T-helper 17 cell (primary cell): ENCODE data around the gene PLCH2. TPM values are rescaled to one million over a fixed set of nuclear protein-coding genes. Genes with fewer than 3 reads are reported as not detected.

Source experiments
- ATAC-seq: fragments of 150-1000 bp; cut with Tn5 transposase; 2 replicates; pipeline ENCODE4 v1.10.0; 2021; ENCODE audit warnings: mild to moderate bottlenecking, moderate library complexity
- DNase-seq, 3 donors: peaks; one replicate each; pipeline versions ENCODE4 v3.0.0 to v3.0.0-alpha.2; 2020 to 2021
- H3K9me3 ChIP-seq: one replicate; pipeline ENCODE4 v1.7.0; 2013; ENCODE audit warnings: low read length, mild to moderate bottlenecking; ENCODE audit not compliant: control insufficient read depth, poor library complexity, severe bottlenecking
- H3K27ac Mint-ChIP-seq: one replicate; pipeline ENCODE4 v1.8.0; 2022; ENCODE audit warnings: mild to moderate bottlenecking, moderate library complexity, mixed read lengths
- H3K27me3 Mint-ChIP-seq: one replicate; pipeline ENCODE4 v1.8.0; 2022; ENCODE audit warnings: mixed read lengths
- H3K36me3 Mint-ChIP-seq: one replicate; pipeline ENCODE4 v1.8.0; 2022; ENCODE audit warnings: low read depth, mixed read lengths
- H3K4me1 Mint-ChIP-seq: one replicate; pipeline ENCODE4 v1.8.0; 2022; ENCODE audit warnings: mild to moderate bottlenecking, mixed read lengths
- H3K4me3 Mint-ChIP-seq: one replicate; pipeline ENCODE4 v1.8.0; 2022; ENCODE audit warnings: mild to moderate bottlenecking, moderate library complexity, mixed read lengths
- total RNA-seq, 4 donors: library from RNA in 2 of 4; stranded (reverse) in 2 of 4; gene quantifications; one replicate each; pipeline ENCODE4 v1.2.3 and lab custom pipeline; 2022 to 2026

PLCH2 gene
- total RNA-seq, 2 donors from 2014 or later, result 30.0 to 39.3 TPM

DNA sequence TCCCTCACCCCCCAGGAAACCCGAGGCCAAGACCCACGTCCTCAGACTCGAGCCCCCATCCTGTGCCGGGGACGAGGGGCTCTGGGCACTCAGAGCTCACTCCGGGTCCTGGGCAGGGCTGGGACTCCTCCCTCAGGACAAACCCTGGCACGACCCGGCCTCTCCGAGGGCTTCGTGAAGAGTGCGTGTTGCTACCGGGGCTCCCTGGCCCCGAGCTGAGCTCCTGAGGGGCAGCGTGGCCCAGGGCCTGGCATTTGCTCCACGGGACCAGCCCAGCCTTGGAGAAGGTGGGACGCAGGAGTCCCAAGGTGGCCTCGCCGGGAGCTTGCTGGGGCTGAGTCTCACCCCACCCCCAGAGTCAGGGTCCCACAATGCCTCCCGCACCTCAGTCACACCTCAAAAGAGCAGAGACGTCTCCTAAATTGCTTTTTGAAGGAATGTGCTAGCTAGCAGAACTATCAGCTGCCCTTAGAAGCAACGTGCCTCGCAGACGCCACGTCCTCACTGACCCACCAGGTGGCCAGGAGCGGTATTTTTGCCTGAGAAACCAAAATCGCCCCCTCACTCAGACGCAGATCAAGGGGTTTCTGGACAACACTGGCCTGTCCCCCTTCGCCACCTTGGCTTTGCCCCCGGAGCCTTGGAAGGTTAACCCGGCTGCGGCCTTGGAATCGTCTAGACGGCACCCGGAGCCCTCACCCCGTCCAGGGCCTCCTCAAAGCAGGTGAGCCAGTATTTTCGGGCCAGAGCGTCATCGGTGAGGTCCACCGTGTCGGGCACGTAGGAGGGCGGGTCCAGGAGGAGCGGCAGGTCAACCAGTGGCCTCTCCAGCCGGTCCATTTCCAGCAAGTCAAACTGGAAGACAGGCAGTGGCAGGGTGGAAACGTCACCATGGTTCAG, 39.0 kb downstream of the PLCH2 start:
- H3K27me3 Mint-ChIP-seq, result no peaks in the 10 kb centered on the region
- ATAC-seq (no peak), DNase-seq (no peak)
- peak overlapping the region; percentile 11 for H3K27ac Mint-ChIP-seq
- peaks cover 2% of the 10 kb centered on the region for H3K4me1 Mint-ChIP-seq
- H3K36me3 Mint-ChIP-seq, result no peaks in the 10 kb centered on the region
- H3K9me3 ChIP-seq, result no peaks in the 10 kb centered on the region
- no peak overlapping the region for H3K4me3 Mint-ChIP-seq

DNA sequence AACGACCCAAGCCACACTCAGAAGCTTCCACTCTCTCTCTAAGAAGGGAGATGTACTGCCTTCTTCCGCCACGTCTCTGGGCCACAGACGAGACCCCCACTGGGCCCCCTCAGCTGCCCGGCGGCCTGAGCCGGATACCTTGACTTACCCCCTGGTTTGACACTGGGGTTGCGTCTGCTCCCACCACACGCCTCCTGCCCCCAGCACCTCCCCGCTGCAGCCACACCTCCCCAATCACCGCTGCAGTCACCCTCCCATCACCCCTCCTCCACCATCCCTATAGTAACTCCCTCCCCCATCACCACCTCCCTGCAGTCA, 39.6 kb downstream of the PLCH2 start:
- ATAC-seq, result no peak
- Mint-ChIP-seq H3K27me3 (no peaks in the 10 kb centered on the region), H3K4me1 (peaks cover 2% of the 10 kb centered on the region), H3K36me3 (no peaks in the 10 kb centered on the region), H3K27ac (peak overlapping the region; percentile 11), H3K4me3 (no peak overlapping the region)
- no peak for DNase-seq
- H3K9me3 ChIP-seq, result no peaks in the 10 kb centered on the region

DNA sequence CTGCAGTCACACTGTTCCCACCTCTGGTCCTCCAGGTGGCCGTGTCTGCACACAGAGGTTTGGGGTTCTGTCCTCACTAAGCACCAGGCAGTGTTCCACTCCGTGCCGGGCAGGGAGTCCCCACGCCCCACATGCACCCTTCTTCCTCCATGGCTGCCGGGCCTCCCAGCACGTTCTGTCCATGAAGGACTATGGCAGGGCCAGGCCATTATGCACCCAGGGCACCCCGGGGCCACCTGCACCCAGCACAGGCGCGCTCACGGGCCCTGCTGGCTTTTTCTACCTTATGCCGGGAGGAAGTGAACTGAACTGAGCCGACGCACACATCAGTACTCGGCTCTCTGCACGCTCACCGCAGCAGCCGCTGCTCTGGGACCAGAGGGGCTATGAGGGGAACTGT, 40.0 kb downstream of the PLCH2 start:
- no peaks in the 10 kb centered on the region for H3K36me3 Mint-ChIP-seq
- peaks cover 2% of the 10 kb centered on the region for H3K4me1 Mint-ChIP-seq
- no peaks in the 10 kb centered on the region for H3K9me3 ChIP-seq
- DNase-seq (no peak), ATAC-seq (no peak)
- H3K27me3 Mint-ChIP-seq, result no peaks in the 10 kb centered on the region
- H3K27ac Mint-ChIP-seq, result no peak overlapping the region
- H3K4me3 Mint-ChIP-seq, result no peak overlapping the region

DNA sequence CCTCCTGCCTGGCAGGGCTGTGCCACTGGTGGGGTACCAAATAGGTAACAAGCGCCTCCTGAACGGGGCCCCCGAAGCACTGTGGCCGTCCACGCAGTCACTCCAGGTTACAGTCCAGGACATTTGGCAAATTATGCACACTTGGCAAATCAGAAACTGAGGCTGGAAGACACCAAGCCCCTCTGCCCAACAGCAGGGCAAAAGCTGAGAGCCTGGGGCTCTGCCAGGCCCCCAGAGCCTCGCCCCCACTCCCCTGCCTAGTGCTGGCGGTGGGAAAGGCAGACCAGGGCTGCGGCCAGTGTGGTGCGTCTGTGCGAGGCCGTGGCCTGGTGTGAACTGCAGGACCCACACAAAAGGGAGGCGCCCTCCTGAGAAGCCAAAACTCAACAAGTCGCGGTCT, 40.9 kb downstream of the PLCH2 start:
- H3K27me3 Mint-ChIP-seq, result no peaks in the 10 kb centered on the region
- ATAC-seq (no peak), DNase-seq (no peak)
- H3K9me3 ChIP-seq, result no peaks in the 10 kb centered on the region
- H3K36me3 Mint-ChIP-seq, result no peaks in the 10 kb centered on the region
- H3K4me3 Mint-ChIP-seq, result no peak overlapping the region
- no peak overlapping the region for H3K27ac Mint-ChIP-seq
- no peaks in the 10 kb centered on the region for H3K4me1 Mint-ChIP-seq

DNA sequence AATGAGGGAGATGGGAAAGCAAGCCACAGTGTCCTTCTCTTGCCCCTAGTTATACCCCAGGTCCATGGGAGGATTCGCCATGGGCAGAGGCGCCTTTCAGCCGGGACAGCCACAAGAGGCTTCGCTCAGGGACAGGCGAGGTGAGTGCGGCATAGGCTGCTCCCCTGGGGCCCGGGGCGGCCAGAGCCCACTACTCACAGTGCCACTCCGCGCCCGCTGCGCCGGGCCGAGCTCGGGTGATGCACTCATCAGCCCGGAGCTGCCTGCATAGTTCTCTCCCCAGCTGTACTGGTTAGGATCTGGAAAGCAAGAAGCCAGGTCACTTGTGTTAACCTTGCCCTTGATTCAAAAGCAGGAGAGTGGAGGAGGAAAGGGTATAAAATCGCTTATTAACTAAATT, 41.9 kb downstream of the PLCH2 start:
- no peak overlapping the region for H3K27ac Mint-ChIP-seq
- H3K36me3 Mint-ChIP-seq, result no peaks in the 10 kb centered on the region
- ATAC-seq (no peak), DNase-seq (no peak)
- no peaks in the 10 kb centered on the region for H3K27me3 Mint-ChIP-seq
- no peak overlapping the region for H3K4me3 Mint-ChIP-seq
- no peaks in the 10 kb centered on the region for H3K9me3 ChIP-seq
- peaks cover 7% of the 10 kb centered on the region for H3K4me1 Mint-ChIP-seq

DNA sequence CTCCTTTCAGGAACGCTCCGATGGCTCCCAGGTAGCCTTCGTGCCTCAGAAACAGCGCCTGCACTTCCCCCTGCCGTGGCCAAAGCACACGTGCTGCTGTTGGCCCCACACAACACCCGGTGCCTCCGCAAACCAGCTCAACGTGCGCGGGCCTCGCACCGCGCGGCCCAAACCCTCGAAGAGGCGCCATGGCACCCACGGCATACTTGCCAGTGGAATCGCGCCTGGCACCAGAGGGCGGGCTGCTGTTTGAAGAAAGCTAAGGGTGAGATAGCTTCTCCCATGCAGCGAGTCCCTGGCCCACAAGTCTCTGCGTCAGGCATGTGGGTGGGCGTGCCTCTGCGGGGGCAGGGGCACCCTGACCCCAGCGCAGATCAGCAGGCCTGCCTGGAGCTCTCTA, 42.4 kb downstream of the PLCH2 start:
- H3K27me3 Mint-ChIP-seq, result no peaks in the 10 kb centered on the region
- H3K36me3 Mint-ChIP-seq, result no peaks in the 10 kb centered on the region
- H3K27ac Mint-ChIP-seq, result no peak overlapping the region
- DNase-seq (no peak), ATAC-seq (no peak)
- H3K9me3 ChIP-seq, result no peaks in the 10 kb centered on the region
- H3K4me3 Mint-ChIP-seq, result no peak overlapping the region
- peaks cover 13% of the 10 kb centered on the region for H3K4me1 Mint-ChIP-seq

DNA sequence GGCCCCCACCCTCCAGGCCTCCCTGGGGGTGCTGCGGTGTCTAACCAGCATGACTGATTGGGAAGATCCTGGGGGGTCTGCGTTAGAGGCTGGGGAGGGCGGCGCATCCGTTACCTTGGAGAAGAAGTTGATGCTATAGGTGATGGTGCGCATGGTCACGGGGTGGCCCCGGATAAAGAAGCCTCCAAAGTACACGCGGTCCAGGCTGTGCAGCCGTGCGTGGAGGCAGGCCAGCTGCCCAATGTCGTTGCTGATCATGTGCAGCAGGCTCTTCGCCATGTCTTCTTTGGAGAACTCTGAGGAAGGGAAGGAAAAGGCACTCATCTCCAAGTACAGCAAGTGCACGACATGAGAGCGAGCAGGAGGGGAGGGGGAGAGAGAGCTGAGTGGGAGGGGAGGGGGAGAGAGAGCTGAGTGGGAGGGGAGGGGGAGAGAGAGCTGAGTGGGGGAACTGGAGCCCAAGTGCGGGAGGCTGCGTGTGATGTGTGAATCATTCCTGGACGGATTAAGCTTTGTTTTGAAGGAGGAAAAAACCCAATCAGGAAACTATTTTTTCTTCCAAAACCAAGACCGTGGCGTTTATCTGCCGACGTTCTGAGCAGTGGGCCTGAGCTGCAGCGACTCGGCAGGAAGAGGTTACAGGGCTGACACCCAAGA, 43.1 kb downstream of the PLCH2 start:
- H3K36me3 Mint-ChIP-seq, result no peaks in the 10 kb centered on the region

DNA sequence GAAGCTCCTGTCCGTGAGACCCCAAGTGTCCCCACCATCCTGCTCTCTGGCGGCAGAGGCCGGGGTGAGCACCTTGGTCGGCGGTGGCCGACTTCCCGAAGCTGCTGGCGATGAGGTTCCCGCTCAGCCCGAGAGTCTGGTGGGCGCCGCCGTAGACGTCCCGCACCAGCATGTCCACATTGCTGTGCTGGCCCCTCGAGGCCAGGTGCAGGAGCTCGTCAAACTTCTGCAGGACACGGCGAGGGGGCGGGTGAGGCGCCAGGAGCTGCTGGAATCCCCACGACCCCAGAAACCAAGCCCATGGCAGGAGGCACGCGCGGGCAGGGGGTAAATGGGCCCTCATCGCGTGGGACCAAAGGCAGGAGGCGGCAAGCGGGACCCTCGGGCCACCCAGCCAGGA, 43.6 kb downstream of the PLCH2 start:
- H3K27me3 Mint-ChIP-seq, result no peaks in the 10 kb centered on the region
- H3K9me3 ChIP-seq, result no peaks in the 10 kb centered on the region
- H3K4me1 Mint-ChIP-seq, result peaks cover 24% of the 10 kb centered on the region
- no peaks in the 10 kb centered on the region for H3K36me3 Mint-ChIP-seq
- H3K27ac Mint-ChIP-seq, result no peak overlapping the region
- ATAC-seq (no peak), DNase-seq (no peak)
- H3K4me3 Mint-ChIP-seq, result no peak overlapping the region

More for the DNA sequence above, 43.1 kb downstream of the PLCH2 start:
- peaks cover 19% of the 10 kb centered on the region for H3K4me1 Mint-ChIP-seq
- no peak for DNase-seq
- ATAC-seq, result no peak
- no peak overlapping the region for H3K4me3 Mint-ChIP-seq
- no peak overlapping the region for H3K27ac Mint-ChIP-seq
- H3K27me3 Mint-ChIP-seq, result no peaks in the 10 kb centered on the region
- no peaks in the 10 kb centered on the region for H3K9me3 ChIP-seq

DNA sequence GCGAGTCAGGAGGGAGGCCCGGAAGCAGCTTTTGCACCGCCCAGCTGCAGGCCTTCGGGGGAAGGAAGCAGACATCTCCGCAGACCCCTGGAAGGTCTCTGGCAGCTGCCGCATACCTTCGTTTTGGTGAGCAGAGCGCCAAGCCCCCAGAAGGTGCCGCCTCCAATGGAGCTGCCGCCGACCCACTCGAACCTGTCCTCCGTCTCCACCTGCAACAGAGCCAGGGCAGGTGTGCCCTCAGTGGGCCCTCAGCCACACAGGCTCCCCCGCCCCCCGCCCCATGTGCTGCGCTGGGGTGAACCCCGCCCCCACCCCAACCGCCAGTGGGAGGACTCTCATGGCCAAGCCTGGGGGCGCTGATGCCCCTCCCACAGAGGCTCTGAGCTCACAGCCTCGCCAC, 44.1 kb downstream of the PLCH2 start:
- ATAC-seq (no peak), DNase-seq (no peak)
- Mint-ChIP-seq H3K27me3 (no peaks in the 10 kb centered on the region), H3K36me3 (no peaks in the 10 kb centered on the region), H3K4me3 (no peak overlapping the region), H3K4me1 (peaks cover 29% of the 10 kb centered on the region), H3K27ac (no peak overlapping the region)
- H3K9me3 ChIP-seq, result no peaks in the 10 kb centered on the region

DNA sequence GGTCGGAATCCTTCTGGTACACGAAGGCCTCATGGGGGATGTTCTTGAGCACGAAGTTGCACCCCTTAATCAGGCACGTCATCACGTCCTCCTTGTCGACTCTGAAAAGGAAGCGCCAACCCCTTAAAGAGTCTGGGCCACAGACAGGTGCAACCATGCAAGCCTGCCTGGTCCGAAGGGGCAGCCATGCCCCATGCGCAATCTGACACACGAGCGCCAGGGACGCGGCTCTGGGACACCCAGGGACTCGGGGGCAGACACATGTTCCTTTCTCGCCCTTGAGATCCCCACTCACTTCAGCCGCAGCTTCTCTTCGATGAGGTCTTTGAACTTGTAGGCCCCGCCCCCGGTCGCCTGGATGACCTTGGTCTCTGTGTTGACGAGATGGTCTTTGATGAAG, 44.7 kb downstream of the PLCH2 start:
- Mint-ChIP-seq H3K4me1 (peaks cover 29% of the 10 kb centered on the region), H3K4me3 (no peak overlapping the region), H3K27me3 (no peaks in the 10 kb centered on the region), H3K36me3 (no peaks in the 10 kb centered on the region), H3K27ac (no peak overlapping the region)
- no peaks in the 10 kb centered on the region for H3K9me3 ChIP-seq
- DNase-seq (no peak), ATAC-seq (no peak)

DNA sequence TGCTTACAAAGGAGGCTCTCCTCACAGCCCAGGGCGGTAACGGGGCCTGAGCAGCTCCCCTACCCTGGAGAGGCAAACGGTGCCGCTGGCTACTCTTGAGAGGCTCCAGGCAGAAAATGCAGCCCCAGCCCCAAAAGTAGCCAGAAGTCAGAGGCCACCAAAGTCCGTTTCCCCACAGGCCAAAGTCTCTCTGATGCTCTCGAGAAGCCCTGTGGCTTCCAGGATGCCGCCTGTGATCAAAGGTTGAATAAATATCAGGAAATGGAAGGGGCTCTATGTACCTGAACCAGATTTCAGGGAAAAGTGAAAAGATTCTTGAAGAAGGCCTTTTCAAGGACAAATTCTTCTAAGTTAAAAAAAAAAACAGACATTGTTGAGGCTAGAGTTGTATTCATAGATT, 46.1 kb downstream of the PLCH2 start:
- Mint-ChIP-seq H3K4me3 (no peak overlapping the region), H3K36me3 (no peaks in the 10 kb centered on the region), H3K27me3 (no peaks in the 10 kb centered on the region), H3K27ac (peak overlapping the region; percentile 94), H3K4me1 (peaks cover 33% of the 10 kb centered on the region)
- H3K9me3 ChIP-seq, result no peaks in the 10 kb centered on the region
- ATAC-seq (no peak), DNase-seq (no peak)

DNA sequence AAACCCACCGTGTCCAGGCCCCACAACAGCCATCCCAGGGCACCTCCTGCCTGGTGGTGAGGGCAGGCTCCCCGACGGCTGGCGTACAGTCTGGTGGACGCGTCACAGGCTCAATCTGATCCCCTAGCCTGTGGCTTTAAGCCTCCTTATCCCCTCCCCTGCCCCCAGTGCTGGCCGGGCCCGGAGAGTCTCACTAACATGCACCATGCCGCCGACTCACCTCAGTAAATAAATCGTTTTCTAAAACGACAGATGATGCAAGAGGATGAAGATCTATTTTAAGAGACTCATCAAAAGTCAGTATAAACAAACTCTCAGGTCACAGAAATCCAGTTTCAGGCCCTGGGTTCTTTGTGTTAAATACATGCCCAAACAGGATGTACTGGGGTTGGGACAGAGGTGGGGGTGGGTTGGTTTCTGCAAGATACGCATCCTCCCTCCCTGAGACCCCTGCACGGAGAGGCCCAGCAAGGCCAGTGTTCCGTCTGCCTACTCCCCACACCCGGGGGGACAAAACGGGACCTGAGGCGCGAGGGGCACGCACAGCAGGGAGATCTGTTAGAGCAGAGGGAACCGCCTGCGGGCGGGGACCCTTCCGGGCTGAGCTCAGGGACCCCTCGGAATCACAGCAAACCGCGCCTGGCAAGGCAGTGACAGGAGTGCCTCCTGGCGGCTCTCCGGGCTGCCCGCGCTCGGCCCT, 47.3 kb downstream of the PLCH2 start:
- DNase-seq (no peak), ATAC-seq (no peak)
- Mint-ChIP-seq H3K4me1 (peaks cover 35% of the 10 kb centered on the region), H3K36me3 (no peaks in the 10 kb centered on the region), H3K4me3 (peak overlapping the region; percentile 94), H3K27ac (peak overlapping the region; percentile 94), H3K27me3 (no peaks in the 10 kb centered on the region)
- no peaks in the 10 kb centered on the region for H3K9me3 ChIP-seq

DNA sequence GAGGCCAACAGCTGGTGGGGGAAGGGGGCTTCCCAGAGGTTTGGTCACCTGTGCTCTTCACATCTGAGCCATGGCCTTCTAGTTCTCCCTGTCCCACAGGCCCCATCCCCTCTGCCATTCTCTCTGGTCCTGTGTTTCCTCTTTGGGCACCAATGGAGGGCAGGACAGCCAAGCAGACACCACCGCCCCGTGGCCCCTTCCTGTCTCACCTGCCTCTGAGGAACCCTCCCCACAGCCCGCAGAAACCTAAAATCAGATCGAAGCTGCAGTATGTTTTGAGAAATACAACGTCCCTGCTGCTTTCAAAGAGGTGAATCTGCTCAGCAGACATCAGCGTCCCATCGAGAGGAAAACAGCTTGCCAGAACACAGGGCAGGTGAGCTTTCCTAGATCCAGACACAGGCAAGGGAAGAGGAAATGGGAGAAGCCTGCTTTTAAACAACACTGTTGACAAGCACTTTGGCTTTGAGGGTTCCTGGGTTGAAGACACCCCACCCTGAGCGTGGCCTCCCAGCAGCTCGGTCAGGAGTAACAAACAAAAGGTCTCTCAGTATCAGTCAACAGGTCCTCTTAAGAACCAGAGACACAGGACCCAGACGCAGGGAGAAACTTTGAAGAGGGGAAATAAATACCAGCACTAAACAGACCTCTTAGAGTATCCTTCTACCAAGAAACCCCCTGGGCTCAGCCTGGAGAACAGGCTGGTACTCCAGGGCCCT, 48.0 kb downstream of the PLCH2 start:
- no peaks in the 10 kb centered on the region for H3K27me3 Mint-ChIP-seq
- peak overlapping the region; percentile 94 for H3K4me3 Mint-ChIP-seq
- H3K27ac Mint-ChIP-seq, result peak overlapping the region; percentile 94
- no peaks in the 10 kb centered on the region for H3K36me3 Mint-ChIP-seq
- no peaks in the 10 kb centered on the region for H3K9me3 ChIP-seq
- DNase-seq (peak in 1 of 3 donors; percentile 30), ATAC-seq (peak; percentile 27)
- peaks cover 37% of the 10 kb centered on the region for H3K4me1 Mint-ChIP-seq
